Skin epidermis (tissue), 12 donors: ENCODE measurements around the gene RPL34.

ENCODE experiments used
- H3K27ac ChIP-seq, 21 experiments: fragments of 200-600 bp; sonication (generic) in 11 of 21; one replicate each; pipeline ENCODE4 v1.5.0; 2020; ENCODE audit warnings: mild to moderate bottlenecking in 3 of 21, inconsistent platforms in 2 of 21, moderate library complexity in 2 of 21
- H3K4me3 ChIP-seq, 7 experiments: fragments of 200-600 bp; sonication (generic) in 2 of 7; one replicate each; pipeline ENCODE4 v1.5.0; 2020; ENCODE audit warnings: inconsistent platforms in 2 of 7, mild to moderate bottlenecking in 2 of 7, moderate library complexity in 1 of 7

Gene RPL34

GRCh38 chr4:108622022-108622421 is 1.6 kb downstream of the RPL34 start:
- Histone ChIP-seq H3K27ac (no peak overlapping the region), H3K4me3 (peak overlapping the region in 3 of 7 experiments; percentile 83 to 91 (median 89))

- Histone ChIP-seq H3K4me3 (no peak overlapping the region), H3K27ac (no peak overlapping the region)
Observed at GRCh38 chr4:108622828-108623227, 2.5 kb downstream of the RPL34 start.

GRCh38 chr4:108624263-108625056 is 4.1 kb downstream of the RPL34 start:
- Histone ChIP-seq H3K27ac (no peak overlapping the region), H3K4me3 (no peak overlapping the region)

GRCh38 chr4:108626056-108626455 is 5.7 kb downstream of the RPL34 start:
- Histone ChIP-seq H3K27ac (no peak overlapping the region), H3K4me3 (no peak overlapping the region)

- H3K27ac ChIP-seq: no peak overlapping the region
- no peak overlapping the region for H3K4me3 ChIP-seq
Observed at GRCh38 chr4:108628411-108628810, 8.0 kb downstream of the RPL34 start.

- Histone ChIP-seq H3K27ac (no peak overlapping the region), H3K4me3 (no peak overlapping the region)
Observed at GRCh38 chr4:108635070-108635655, 14.8 kb downstream of the RPL34 start.

- H3K27ac ChIP-seq: no peak overlapping the region
- no peak overlapping the region for H3K4me3 ChIP-seq
Observed at GRCh38 chr4:108636246-108636645, 15.9 kb downstream of the RPL34 start.

- Histone ChIP-seq H3K27ac (no peak overlapping the region), H3K4me3 (no peak overlapping the region)
Observed at GRCh38 chr4:108637856-108638255, 17.5 kb downstream of the RPL34 start.

GRCh38 chr4:108644237-108644636 is 23.9 kb downstream of the RPL34 start:
- Histone ChIP-seq H3K27ac (no peak overlapping the region), H3K4me3 (no peak overlapping the region)

- Histone ChIP-seq H3K27ac (no peak overlapping the region), H3K4me3 (no peak overlapping the region)
Observed at GRCh38 chr4:108646706-108647105, 26.3 kb downstream of the RPL34 start.

GRCh38 chr4:108649863-108650211 is 29.5 kb downstream of the RPL34 start:
- Histone ChIP-seq H3K4me3 (peak overlapping the region; percentile 54 to 92 (median 77)), H3K27ac (peak overlapping the region in 12 of 21 experiments; percentile 83 to 96 (median 90))

GRCh38 chr4:108650212-108651013 is 30.0 kb downstream of the RPL34 start, which contains the start of gene OSTC:
OSTC (plus strand) TSS chr4:108650599; CDS start chr4:108650656, 57 bp downstream.
- peak within 1 kb of the TSS; percentile 54 to 92 (median 77) for H3K4me3 ChIP-seq
- H3K27ac ChIP-seq: peak within 1 kb of the TSS; percentile 47 to 97 (median 91)

GRCh38 chr4:108651014-108651791 is 30.8 kb downstream of the RPL34 start:
- H3K27ac ChIP-seq: peak overlapping the region; percentile 47 to 97 (median 91)
- H3K4me3 ChIP-seq: peak overlapping the region; percentile 54 to 92 (median 77)

- H3K27ac ChIP-seq: no peak overlapping the region
- no peak overlapping the region for H3K4me3 ChIP-seq
Observed at GRCh38 chr4:108662629-108663028, 42.3 kb downstream of the RPL34 start.

- Histone ChIP-seq H3K4me3 (no peak overlapping the region), H3K27ac (no peak overlapping the region)
Observed at GRCh38 chr4:108674356-108674977, 54.1 kb downstream of the RPL34 start.
